Fibroblast of lung (primary cell): ENCODE measurements around the gene PLEKHO2. TPM values are rescaled to one million over a fixed set of nuclear protein-coding genes. Genes with fewer than 3 reads are reported as not detected.
A peak's percentile ranks its signal among the peaks of the same experiment; 100 is the strongest.
"Not testable (repeated sequence)": the region's sequence is repeated elsewhere in the genome, so short reads cannot be mapped to it uniquely, and the experiment has no call there.

Experiments used
- DNase-seq, 2 donors: peaks; one replicate each; pipeline versions ENCODE4 v3.0.0 to v3.0.0-alpha.2; 2010; ENCODE audit warnings: low read depth in 2 of 2
- H2AFZ ChIP-seq: 2 replicates; pipeline ENCODE4 v1.5.1; 2012; ENCODE audit warnings: low read length, control low read depth, inconsistent platforms
- H3K27ac ChIP-seq: 2 replicates; pipeline ENCODE4 v1.5.1; 2011; ENCODE audit warnings: low read length, control low read depth; ENCODE audit not compliant: insufficient read depth
- H3K27me3 ChIP-seq: 2 replicates; pipeline ENCODE4 v1.5.1; 2011; ENCODE audit warnings: mild to moderate bottlenecking, low read length; ENCODE audit not compliant: control insufficient read depth, insufficient read depth
- H3K36me3 ChIP-seq: 2 replicates; pipeline ENCODE4 v1.5.1; 2011; ENCODE audit warnings: low read length; ENCODE audit not compliant: control insufficient read depth, insufficient read depth
- H3K4me1 ChIP-seq: 2 replicates; pipeline ENCODE4 v1.5.1; 2011; ENCODE audit warnings: low read length; ENCODE audit not compliant: control insufficient read depth, insufficient read depth; ENCODE audit errors: extremely low read depth
- H3K4me2 ChIP-seq: 2 replicates; pipeline ENCODE4 v1.5.1; 2011; ENCODE audit warnings: low read length, control low read depth; ENCODE audit not compliant: insufficient read depth; ENCODE audit errors: extremely low read depth
- H3K4me3 ChIP-seq, 4 experiments: fragments of 200-600 bp in 1 of 4; sonication (generic) in 1 of 4; replicated peaks in 1 of 4; 2 replicates each; pipeline ENCODE4 v1.5.1; 2011 to 2016; ENCODE audit warnings: low read length in 4 of 4, low read depth in 3 of 4, mild to moderate bottlenecking in 3 of 4, control low read depth in 2 of 4, inconsistent platforms in 1 of 4, mixed read lengths in 1 of 4; ENCODE audit not compliant: insufficient read depth in 1 of 4; ENCODE audit errors: control extremely low read depth in 1 of 4
- H3K79me2 ChIP-seq: 2 replicates; pipeline ENCODE4 v1.5.1; 2012; ENCODE audit warnings: mild to moderate bottlenecking, low read length, inconsistent platforms; ENCODE audit not compliant: control insufficient read depth, insufficient read depth
- H3K9ac ChIP-seq: 2 replicates; pipeline ENCODE4 v1.5.1; 2011; ENCODE audit warnings: mild to moderate bottlenecking, low read length, control low read depth; ENCODE audit not compliant: insufficient read depth
- H3K9me3 ChIP-seq: 2 replicates; pipeline ENCODE4 v1.5.1; 2012; ENCODE audit warnings: low read depth, low read length; ENCODE audit not compliant: control insufficient read depth, insufficient read depth
- H4K20me1 ChIP-seq: 2 replicates; pipeline ENCODE4 v1.5.1; 2011; ENCODE audit warnings: low read length; ENCODE audit not compliant: control insufficient read depth, insufficient read depth; ENCODE audit errors: extremely low read depth
- EZH2 ChIP-seq: IDR thresholded peaks from 2 replicates; pipeline ENCODE4 v1.5.1; 2012; ENCODE audit warnings: low read length, control low read depth, mild to moderate bottlenecking; ENCODE audit errors: missing control alignments
- polyA minus RNA-seq: library from RNA; depleted of rRNA, polyadenylated mRNA; stranded (reverse); fragments of >200 nt; gene quantifications from 2 replicates; pipeline ENCODE4 v1.2.3, GENCODE V29; 2011; ENCODE audit warnings: low replicate concordance
- polyA plus RNA-seq, 2 donors: library from polyadenylated mRNA; depleted of rRNA in 1 of 2; stranded (reverse) in 1 of 2; unstranded in 1 of 2; fragments of >200 nt; gene quantifications; 2 replicates each; pipeline ENCODE4 v1.2.1, GENCODE V29; 2011 to 2012; ENCODE audit warnings: missing spikeins in 1 of 2
- total RNA-seq: library from RNA; depleted of rRNA; stranded (reverse); fragments of >200 nt; gene quantifications from 2 replicates; pipeline ENCODE4 v1.2.1, GENCODE V29; 2014
- TF ChIP-seq, protein P1 (sequence below), 2 donors: IDR thresholded peaks in 1 of 2; conservative IDR thresholded peaks in 1 of 2; 1 replicate in 1 of 2; 2 replicates in 1 of 2; pipeline ENCODE4 v1.5.1; 2011 to 2012; ENCODE audit warnings: low read length in 2 of 2, control low read depth in 1 of 2, inconsistent platforms in 1 of 2, low read depth in 1 of 2, mild to moderate bottlenecking in 1 of 2

PLEKHO2 gene
- 70.1 and 163 TPM in 2 replicates for total RNA-seq
- 39.2 and 78.6 TPM in 2 replicates for polyA plus RNA-seq
- 50.1 and 100 TPM in 2 replicates for polyA plus RNA-seq (2012)
- polyA minus RNA-seq: 85.7 and 150 TPM in 2 replicates

- H3K4me1 ChIP-seq: peaks cover 11% of the 10 kb centered on the region
- H3K27me3 ChIP-seq: no peaks in the 10 kb centered on the region
- peak; percentile 93 to 96 for DNase-seq
- no peak for TF ChIP-seq EZH2
- TF ChIP-seq, protein P1, sequence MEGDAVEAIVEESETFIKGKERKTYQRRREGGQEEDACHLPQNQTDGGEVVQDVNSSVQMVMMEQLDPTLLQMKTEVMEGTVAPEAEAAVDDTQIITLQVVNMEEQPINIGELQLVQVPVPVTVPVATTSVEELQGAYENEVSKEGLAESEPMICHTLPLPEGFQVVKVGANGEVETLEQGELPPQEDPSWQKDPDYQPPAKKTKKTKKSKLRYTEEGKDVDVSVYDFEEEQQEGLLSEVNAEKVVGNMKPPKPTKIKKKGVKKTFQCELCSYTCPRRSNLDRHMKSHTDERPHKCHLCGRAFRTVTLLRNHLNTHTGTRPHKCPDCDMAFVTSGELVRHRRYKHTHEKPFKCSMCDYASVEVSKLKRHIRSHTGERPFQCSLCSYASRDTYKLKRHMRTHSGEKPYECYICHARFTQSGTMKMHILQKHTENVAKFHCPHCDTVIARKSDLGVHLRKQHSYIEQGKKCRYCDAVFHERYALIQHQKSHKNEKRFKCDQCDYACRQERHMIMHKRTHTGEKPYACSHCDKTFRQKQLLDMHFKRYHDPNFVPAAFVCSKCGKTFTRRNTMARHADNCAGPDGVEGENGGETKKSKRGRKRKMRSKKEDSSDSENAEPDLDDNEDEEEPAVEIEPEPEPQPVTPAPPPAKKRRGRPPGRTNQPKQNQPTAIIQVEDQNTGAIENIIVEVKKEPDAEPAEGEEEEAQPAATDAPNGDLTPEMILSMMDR (conservative IDR thresholded peaks at IDR 0.05 in 1 of 2, IDR thresholded peaks at IDR 0.05 in 1 of 2; ENCODE audit: low read depth in 1 of 2, low read length in 2 of 2): peak in 1 of 2 donors; percentile 7
- peak within 1 kb of the TSS; percentile 92 for H3K9ac ChIP-seq
- H3K27ac ChIP-seq: peak within 1 kb of the TSS; percentile 83
- H3K79me2 ChIP-seq: peaks cover 47% of the 10 kb centered on the region
- no peaks in the 10 kb centered on the region for H3K9me3 ChIP-seq
- peaks cover 2% of the 10 kb centered on the region for H4K20me1 ChIP-seq
- no peaks in the 10 kb centered on the region for H3K36me3 ChIP-seq
- peak within 1 kb of the TSS; percentile 98 for H3K4me2 ChIP-seq
- peak within 1 kb of the TSS; percentile 64 for H2AFZ ChIP-seq
- peak within 1 kb of the TSS; percentile 90 to 99 (median 96) for H3K4me3 ChIP-seq
Measured at GRCh38 chr15:64841344-64842095, at the start of gene PLEKHO2. PLEKHO2 (plus strand) TSS chr15:64841915; CDS start chr15:64842017, 102 bp downstream.

DNA sequence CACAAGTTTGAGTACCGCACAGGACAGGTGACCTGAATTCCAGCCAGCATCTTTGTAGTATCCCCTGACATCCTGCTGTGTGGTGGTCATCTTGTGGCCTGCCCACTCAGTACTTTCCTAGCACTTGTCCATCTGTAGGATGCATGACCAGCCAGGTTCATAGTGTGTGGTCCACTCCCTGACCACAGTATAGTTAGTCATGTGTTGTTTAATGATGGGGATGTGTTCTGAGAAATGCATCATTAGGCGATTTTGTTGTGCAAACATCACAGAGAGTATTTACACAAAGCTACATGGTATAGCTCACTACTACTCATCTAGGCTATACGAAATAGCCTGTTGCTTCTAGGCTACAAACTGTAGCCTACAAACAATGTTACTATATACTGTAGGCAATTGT, 49.4 kb upstream of the PLEKHO2 start:
- H3K4me2 ChIP-seq: no peak overlapping the region
- no peak overlapping the region for H3K9ac ChIP-seq
- no peaks in the 10 kb centered on the region for H3K36me3 ChIP-seq
- H3K79me2 ChIP-seq: no peaks in the 10 kb centered on the region
- H2AFZ ChIP-seq: no peak overlapping the region
- no peaks in the 10 kb centered on the region for H3K4me1 ChIP-seq
- H3K27ac ChIP-seq: no peak overlapping the region
- no peaks in the 10 kb centered on the region for H4K20me1 ChIP-seq
- DNase-seq: peak in 1 of 2 donors; percentile 9
- H3K9me3 ChIP-seq: no peaks in the 10 kb centered on the region
- no peaks in the 10 kb centered on the region for H3K27me3 ChIP-seq
- H3K4me3 ChIP-seq: no peak overlapping the region
- TF ChIP-seq EZH2: no peak
- TF ChIP-seq, protein P1 (conservative IDR thresholded peaks at IDR 0.05 in 1 of 2, IDR thresholded peaks at IDR 0.05 in 1 of 2; ENCODE audit: low read depth in 1 of 2, low read length in 2 of 2): no peak

- not testable (repeated sequence) for H2AFZ ChIP-seq, H3K4me1 ChIP-seq, H3K27me3 ChIP-seq, H3K9ac ChIP-seq, H3K79me2 ChIP-seq, H4K20me1 ChIP-seq, H3K4me2 ChIP-seq, H3K9me3 ChIP-seq, H3K27ac ChIP-seq, H3K4me3 ChIP-seq, H3K36me3 ChIP-seq, DNase-seq
Measured at GRCh38 chr15:64795299-64795698, 46.4 kb upstream of the PLEKHO2 start.

GRCh38 chr15:64795921-64796320, 45.8 kb upstream of the PLEKHO2 start:
- H3K27ac ChIP-seq, H3K4me3 ChIP-seq, H4K20me1 ChIP-seq, H3K4me1 ChIP-seq, DNase-seq, H3K36me3 ChIP-seq, H3K27me3 ChIP-seq, H3K4me2 ChIP-seq, H3K9ac ChIP-seq, H2AFZ ChIP-seq, H3K79me2 ChIP-seq, H3K9me3 ChIP-seq: not testable (repeated sequence)

DNA sequence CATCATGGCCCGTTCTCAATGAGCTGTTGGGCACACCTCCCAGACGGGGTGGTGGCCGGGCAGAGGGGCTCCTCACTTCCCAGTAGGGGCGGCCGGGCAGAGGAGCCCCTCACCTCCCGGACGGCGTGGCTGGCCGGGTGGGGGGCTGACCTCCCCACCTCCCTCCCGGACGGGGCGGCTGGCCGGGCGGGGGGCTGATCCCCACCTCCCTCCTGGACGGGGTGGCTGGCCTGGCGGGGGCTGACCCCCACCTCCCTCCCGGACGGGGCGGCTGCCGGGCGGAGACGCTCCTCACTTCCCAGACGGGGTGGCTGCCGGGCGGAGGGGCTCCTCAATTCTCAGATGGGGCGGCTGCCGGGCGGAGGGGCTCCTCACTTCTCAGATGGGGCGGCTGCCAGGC, 42.8 kb upstream of the PLEKHO2 start:
- H4K20me1 ChIP-seq, H3K79me2 ChIP-seq, H2AFZ ChIP-seq, H3K4me1 ChIP-seq, DNase-seq, H3K9ac ChIP-seq, H3K4me3 ChIP-seq, H3K27ac ChIP-seq, H3K4me2 ChIP-seq, H3K36me3 ChIP-seq, H3K27me3 ChIP-seq, H3K9me3 ChIP-seq: not testable (repeated sequence)
